Psoas muscle (tissue), 8 donors: ENCODE results near the gene MAL. TPM values are rescaled to one million over a fixed set of nuclear protein-coding genes. Genes with fewer than 3 reads are reported as not detected.

Experiments
- ATAC-seq, 4 donors: fragments of 200-7000 bp; cut with Tn5 transposase; one replicate each; pipeline ENCODE4 v1.9.1; 2020; ENCODE audit warnings: moderate library complexity in 3 of 4, mild to moderate bottlenecking in 2 of 4
- DNase-seq, 2 donors: peaks; one replicate each; pipeline ENCODE4 v3.0.0-alpha.2; 2020
- H3K27ac ChIP-seq: fragments of 200-600 bp; one replicate; pipeline ENCODE4 v1.8.0; 2022
- H3K27me3 ChIP-seq, 3 donors: fragments of 200-600 bp in 1 of 3; one replicate each; pipeline versions ENCODE4 v1.6.1 to v1.8.0; 2013 to 2022; ENCODE audit warnings: low read length in 2 of 3, mild to moderate bottlenecking in 2 of 3, moderate library complexity in 1 of 3; ENCODE audit not compliant: insufficient read depth in 3 of 3
- H3K36me3 ChIP-seq, 2 donors: fragments of 200-600 bp in 1 of 2; one replicate each; pipeline versions ENCODE4 v1.6.1 to v1.8.0; 2013 to 2022; ENCODE audit warnings: low read depth in 1 of 2, mild to moderate bottlenecking in 1 of 2, moderate library complexity in 1 of 2; ENCODE audit not compliant: insufficient read depth in 1 of 2
- H3K4me1 ChIP-seq: fragments of 200-600 bp; one replicate; pipeline ENCODE4 v1.8.0; 2022
- H3K4me3 ChIP-seq: fragments of 200-600 bp; one replicate; pipeline ENCODE4 v1.8.0; 2022; ENCODE audit warnings: mild to moderate bottlenecking
- H3K9me3 ChIP-seq: fragments of 200-600 bp; one replicate; pipeline ENCODE4 v1.8.0; 2022
- CTCF ChIP-seq: fragments of 200-600 bp; IDR thresholded peaks from one replicate; pipeline ENCODE4 v1.8.0; 2022; ENCODE audit warnings: antibody characterized with exemption
- WGBS, 3 donors: extraction: QIAGEN DNeasy Blood & Tissue Kit; methylation state at CpG; one replicate each; pipeline versions ENCODE4 v1.1.6 to v1.1.7; 2013; 5-methylcytosine and 5-hydroxymethylcytosine counted together
- intact Hi-C, 2 donors: fragments of 100-400 bp; cut with DNase I; formaldehyde crosslinking; loops; one replicate each; pipeline versions ENCODE4 v1.11.0 to v1.14.2; 2022
- polyA plus RNA-seq, 3 donors: library from polyadenylated mRNA; stranded (reverse); fragments of 200-250 nt; gene quantifications; one replicate each; pipeline ENCODE4 v1.2.3, GENCODE V29; 2013
- total RNA-seq, 4 donors: library from RNA; stranded (reverse); fragmentation: NEBNext Ultra II Directional in 2 of 4; extraction: Animal tissue kit (Norgen Biotek cat#: 25700) in 2 of 4; gene quantifications; one replicate each; pipeline versions ENCODE4 v1.2.1 to v1.2.4, GENCODE V29; 2021 to 2023
- donor health status: healthy with polysubstance abuse.
- donor health status: DM: no; HTN: no; CAD: no; lungs with moderate emphysema.
- donor health status: Bipolar disorder and iron deficiency.
- donor health status: healthy.
- donor health status: DM: yes; HTN: yes; CAD: no.
- donor health status: DM: no; HTN: no; CAD: no.
- donor health status: DM: no; HTN: no; CAD: no.
- donor health status: DM: yes; HTN: yes; CAD: no.

MAL gene
- total and polyA plus RNA-seq, 7 donors = 0.53 to 1.5 (median 0.93) TPM; not detected in 1

- Histone ChIP-seq H3K36me3 (no peaks in the 10 kb centered on the region), H3K9me3 (no peaks in the 10 kb centered on the region), H3K27ac (no peak overlapping the region), H3K27me3 (peaks cover 0 to 34% (median 5%) of the 10 kb centered on the region in 3 donors), H3K4me3 (no peak overlapping the region), H3K4me1 (no peaks in the 10 kb centered on the region)
- intact Hi-C loops = no loop called here
- DNase-seq (no peak), ATAC-seq (no peak)
- WGBS, 3 donors = 67 to 75% (median 72%) methylated on average over 15 of the region's 15 CpGs
- TF ChIP-seq CTCF = no peak
Measured at GRCh38 chr2:94980406-94980805, 45.1 kb upstream of the MAL start.

GRCh38 chr2:94982156-94982555, 43.4 kb upstream of the MAL start:
- Histone ChIP-seq H3K27me3 (peaks cover 0 to 27% (median 5%) of the 10 kb centered on the region in 3 donors), H3K9me3 (no peaks in the 10 kb centered on the region), H3K36me3 (no peaks in the 10 kb centered on the region), H3K4me3 (no peak overlapping the region), H3K4me1 (no peaks in the 10 kb centered on the region), H3K27ac (no peak overlapping the region)
- intact Hi-C loops = no loop called here
- WGBS, 3 donors = 58 to 61% (median 59%) methylated on average over 6 of the region's 6 CpGs
- ATAC-seq (no peak), DNase-seq (no peak)
- no peak for TF ChIP-seq CTCF

GRCh38 chr2:94982675-94983074, 42.8 kb upstream of the MAL start:
- no peak for DNase-seq
- no peaks in the 10 kb centered on the region for H3K36me3 ChIP-seq
- no peak for ATAC-seq
- WGBS, 3 donors = 32 to 55% (median 41%) methylated on average over 3 of the region's 3 CpGs
- no peaks in the 10 kb centered on the region for H3K4me1 ChIP-seq
- peaks cover 0 to 27% (median 1%) of the 10 kb centered on the region in 3 donors for H3K27me3 ChIP-seq
- intact Hi-C loops = no loop called here
- no peak overlapping the region for H3K27ac ChIP-seq
- H3K9me3 ChIP-seq = no peaks in the 10 kb centered on the region
- no peak for TF ChIP-seq CTCF
- H3K4me3 ChIP-seq = no peak overlapping the region

- no peak for TF ChIP-seq CTCF
- Histone ChIP-seq H3K4me3 (no peak overlapping the region), H3K27ac (no peak overlapping the region), H3K4me1 (no peaks in the 10 kb centered on the region), H3K36me3 (no peaks in the 10 kb centered on the region), H3K9me3 (no peaks in the 10 kb centered on the region), H3K27me3 (peaks cover 0 to 13% (median 0%) of the 10 kb centered on the region in 3 donors)
- DNase-seq (no peak), ATAC-seq (no peak)
- 41 to 51% (median 51%) methylated on average over 8 to 9 of the region's 9 CpGs for WGBS, 3 donors
- intact Hi-C loops = no loop called here
Measured at GRCh38 chr2:94984964-94985575, 40.4 kb upstream of the MAL start.

GRCh38 chr2:94985636-94986035, 39.9 kb upstream of the MAL start:
- Histone ChIP-seq H3K36me3 (no peaks in the 10 kb centered on the region), H3K9me3 (no peaks in the 10 kb centered on the region), H3K27me3 (peaks cover 0 to 13% (median 0%) of the 10 kb centered on the region in 3 donors), H3K4me1 (no peaks in the 10 kb centered on the region), H3K27ac (no peak overlapping the region), H3K4me3 (no peak overlapping the region)
- WGBS, 3 donors = 64 to 71% (median 68%) methylated on average over 5 of the region's 5 CpGs
- intact Hi-C loops = no loop called here
- ATAC-seq (no peak), DNase-seq (no peak)
- no peak for TF ChIP-seq CTCF
